Astrocyte (in vitro differentiated cells and primary cell): Measurements from ENCODE around the gene DCANP1. TPM values are rescaled to one million over a fixed set of nuclear protein-coding genes. Genes with fewer than 3 reads are reported as not detected.

Experiments used
- DNase-seq: peaks from one replicate; pipeline ENCODE4 v3.0.0-alpha.2; 2010; ENCODE audit warnings: low read depth
- FAIRE-seq: peaks from 2 replicates; lab custom pipeline; 2011; peaks lifted over from hg19 to GRCh38; lab: Jason Lieb, UNC
- H2AFZ ChIP-seq: 2 replicates; pipeline ENCODE4 v1.6.0; 2012; ENCODE audit warnings: low read depth, low read length, inconsistent platforms
- H3K27ac ChIP-seq: 2 replicates; pipeline ENCODE4 v1.5.1; 2011; ENCODE audit warnings: low read depth, low read length, inconsistent platforms
- H3K27me3 ChIP-seq: 2 replicates; pipeline ENCODE4 v1.6.0; 2011; ENCODE audit warnings: low read length, inconsistent platforms; ENCODE audit not compliant: insufficient read depth
- H3K36me3 ChIP-seq: 2 replicates; pipeline ENCODE4 v1.5.1; 2011; ENCODE audit warnings: low read length, inconsistent platforms; ENCODE audit not compliant: insufficient read depth
- H3K4me1 ChIP-seq: 2 replicates; pipeline ENCODE4 v1.5.1; 2011; ENCODE audit warnings: low read length, inconsistent platforms; ENCODE audit not compliant: insufficient read depth
- H3K4me2 ChIP-seq: 2 replicates; pipeline ENCODE4 v1.6.0; 2012; ENCODE audit warnings: low read length, inconsistent platforms
- H3K4me3 ChIP-seq: 2 replicates; pipeline ENCODE4 v1.5.1; 2011; ENCODE audit warnings: low read depth, mild to moderate bottlenecking, low read length, inconsistent platforms; ENCODE audit not compliant: insufficient read depth
- H3K79me2 ChIP-seq: 2 replicates; pipeline ENCODE4 v1.6.0; 2012; ENCODE audit warnings: mild to moderate bottlenecking, low read length, inconsistent platforms; ENCODE audit not compliant: insufficient read depth
- H3K9ac ChIP-seq: 2 replicates; pipeline ENCODE4 v1.6.0; 2012; ENCODE audit warnings: mild to moderate bottlenecking, low read length, inconsistent platforms
- H3K9me3 ChIP-seq: 2 replicates; pipeline ENCODE4 v1.5.1; 2012; ENCODE audit warnings: low read depth, mild to moderate bottlenecking, low read length, inconsistent platforms; ENCODE audit not compliant: insufficient read depth
- H4K20me1 ChIP-seq: 2 replicates; pipeline ENCODE4 v1.6.0; 2012; ENCODE audit warnings: low read length, inconsistent platforms; ENCODE audit not compliant: insufficient read depth
- H3K27ac Mint-ChIP-seq: one replicate; pipeline ENCODE4 v1.8.0; 2021; ENCODE audit warnings: mild to moderate bottlenecking, mixed read lengths; ENCODE audit not compliant: unreplicated experiment
- H3K27me3 Mint-ChIP-seq: one replicate; pipeline ENCODE4 v1.8.0; 2021; ENCODE audit warnings: low read depth, mixed read lengths; ENCODE audit not compliant: unreplicated experiment
- H3K36me3 Mint-ChIP-seq: one replicate; pipeline ENCODE4 v1.8.0; 2021; ENCODE audit warnings: low read depth, mixed read lengths; ENCODE audit not compliant: unreplicated experiment
- H3K4me1 Mint-ChIP-seq: one replicate; pipeline ENCODE4 v1.8.0; 2021; ENCODE audit warnings: low read depth, mixed read lengths; ENCODE audit not compliant: unreplicated experiment
- H3K4me3 Mint-ChIP-seq: one replicate; pipeline ENCODE4 v1.8.0; 2021; ENCODE audit warnings: mild to moderate bottlenecking, moderate library complexity, mixed read lengths; ENCODE audit not compliant: unreplicated experiment
- H3K9me3 Mint-ChIP-seq: one replicate; pipeline ENCODE4 v1.8.0; 2021; ENCODE audit warnings: mild to moderate bottlenecking, mixed read lengths; ENCODE audit not compliant: unreplicated experiment
- CTCF ChIP-seq: IDR thresholded peaks from 2 replicates; pipeline ENCODE4 v1.5.1; 2011; ENCODE audit warnings: low read depth, mild to moderate bottlenecking, inconsistent platforms, low read length, moderate library complexity; ENCODE audit not compliant: insufficient read depth
- EZH2 ChIP-seq: IDR thresholded peaks from 2 replicates; pipeline ENCODE4 v1.6.1; 2012; ENCODE audit warnings: mild to moderate bottlenecking, low read length, inconsistent platforms; ENCODE audit not compliant: insufficient read depth
- total RNA-seq: library from RNA; stranded (reverse); gene quantifications from 2 replicates; pipeline ENCODE4 v1.2.1, GENCODE V29; 2021

DCANP1 gene
- total RNA-seq, 1 donor from 2014 or later: not detected

DNA sequence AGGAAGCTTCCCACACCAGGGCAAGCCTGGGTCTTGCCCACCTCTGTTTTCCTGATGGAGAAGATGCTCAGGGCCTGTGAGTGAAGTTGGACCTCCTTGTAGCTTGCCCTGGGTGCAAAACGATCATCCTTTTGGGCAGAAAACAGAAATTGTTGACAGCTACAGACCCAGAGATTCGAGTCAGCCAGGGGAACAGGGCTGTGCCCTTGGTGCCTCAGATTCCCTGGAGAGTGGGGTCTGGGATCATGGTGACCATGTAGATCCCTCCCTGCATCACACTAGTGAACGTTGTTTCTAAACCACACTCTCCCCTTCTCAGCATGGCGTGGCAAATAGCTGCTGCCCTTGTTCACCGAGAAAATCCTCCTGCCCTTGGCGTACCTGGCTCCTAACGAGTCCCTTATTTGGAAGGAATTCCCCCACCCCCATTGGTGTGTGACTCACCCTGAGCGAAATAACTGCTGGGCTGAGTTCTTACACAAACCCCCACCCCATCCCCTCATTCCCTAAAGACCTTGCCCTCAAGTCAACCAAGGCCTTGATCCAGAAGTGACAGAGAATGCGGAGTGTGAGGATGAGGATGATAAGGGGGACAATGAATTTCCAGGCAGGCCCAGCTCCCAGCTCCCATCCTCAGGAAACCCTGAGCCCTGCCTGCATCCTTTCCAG lies 1.1 kb upstream of the DCANP1 start:
- H3K36me3 Mint-ChIP-seq: no peaks in the 10 kb centered on the region
- H3K4me2 ChIP-seq: no peak overlapping the region
- H3K27me3 Mint-ChIP-seq: peaks cover 18% of the 10 kb centered on the region
- no peaks in the 10 kb centered on the region for H4K20me1 ChIP-seq
- no peak overlapping the region for H3K4me3 ChIP-seq
- no peak for TF ChIP-seq EZH2
- peak; percentile 23 for DNase-seq
- no peak overlapping the region for H3K4me3 Mint-ChIP-seq
- H3K4me1 Mint-ChIP-seq: peaks cover 20% of the 10 kb centered on the region
- no peak for FAIRE-seq
- H3K9ac ChIP-seq: no peak overlapping the region
- peaks cover 2% of the 10 kb centered on the region for H3K9me3 ChIP-seq
- H3K27ac Mint-ChIP-seq: no peak overlapping the region
- no peak overlapping the region for H2AFZ ChIP-seq
- H3K4me1 ChIP-seq: peaks cover 6% of the 10 kb centered on the region
- no peaks in the 10 kb centered on the region for H3K36me3 ChIP-seq
- H3K27me3 ChIP-seq: peaks cover 20% of the 10 kb centered on the region
- no peak overlapping the region for H3K27ac ChIP-seq
- peaks cover 2% of the 10 kb centered on the region for H3K9me3 Mint-ChIP-seq
- H3K79me2 ChIP-seq: no peaks in the 10 kb centered on the region

GRCh38 chr5:135446615-135447014 lies 533 bp downstream of the DCANP1 start:
- Mint-ChIP-seq H3K4me1 (peaks cover 24% of the 10 kb centered on the region), H3K27ac (no peak overlapping the region), H3K4me3 (no peak overlapping the region), H3K9me3 (peaks cover 2% of the 10 kb centered on the region), H3K27me3 (peaks cover 11% of the 10 kb centered on the region), H3K36me3 (no peaks in the 10 kb centered on the region)
- peaks cover 2% of the 10 kb centered on the region for H3K9me3 ChIP-seq
- H4K20me1 ChIP-seq: no peaks in the 10 kb centered on the region
- peaks cover 20% of the 10 kb centered on the region for H3K27me3 ChIP-seq
- H3K9ac ChIP-seq: no peak overlapping the region
- TF ChIP-seq EZH2: no peak
- no peak for TF ChIP-seq CTCF
- no peak overlapping the region for H2AFZ ChIP-seq
- FAIRE-seq: no peak
- no peak overlapping the region for H3K4me3 ChIP-seq
- no peaks in the 10 kb centered on the region for H3K79me2 ChIP-seq
- no peak for DNase-seq
- H3K27ac ChIP-seq: no peak overlapping the region
- H3K4me2 ChIP-seq: no peak overlapping the region
- H3K4me1 ChIP-seq: peaks cover 6% of the 10 kb centered on the region
- no peaks in the 10 kb centered on the region for H3K36me3 ChIP-seq

- no peak overlapping the region for H3K4me3 ChIP-seq
- H3K36me3 ChIP-seq: no peaks in the 10 kb centered on the region
- H3K9me3 ChIP-seq: peaks cover 2% of the 10 kb centered on the region
- Mint-ChIP-seq H3K36me3 (no peaks in the 10 kb centered on the region), H3K9me3 (peaks cover 2% of the 10 kb centered on the region), H3K4me1 (peaks cover 24% of the 10 kb centered on the region), H3K27me3 (peaks cover 11% of the 10 kb centered on the region), H3K27ac (peak overlapping the region; percentile 43), H3K4me3 (no peak overlapping the region)
- H4K20me1 ChIP-seq: no peaks in the 10 kb centered on the region
- TF ChIP-seq EZH2 (no peak), CTCF (no peak)
- H3K4me2 ChIP-seq: no peak overlapping the region
- H3K4me1 ChIP-seq: peaks cover 6% of the 10 kb centered on the region
- no peaks in the 10 kb centered on the region for H3K79me2 ChIP-seq
- no peak overlapping the region for H3K27ac ChIP-seq
- no peak overlapping the region for H2AFZ ChIP-seq
- FAIRE-seq (no peak), DNase-seq (no peak)
- peaks cover 20% of the 10 kb centered on the region for H3K27me3 ChIP-seq
- no peak overlapping the region for H3K9ac ChIP-seq
Measured at GRCh38 chr5:135446206-135446605, 942 bp downstream of the DCANP1 start.
